Ramos (cell line): ENCODE data around the gene ZNF148.

Experiments used
- in situ Hi-C: fragments of 300-500 bp; cut with MboI; formaldehyde crosslinking; loops from one replicate; pipeline ENCODE4 v1.14.3; 2022; ENCODE audit warnings: low sequenced_read_pairs; ENCODE audit not compliant: unreplicated experiment

Gene ZNF148

DNA sequence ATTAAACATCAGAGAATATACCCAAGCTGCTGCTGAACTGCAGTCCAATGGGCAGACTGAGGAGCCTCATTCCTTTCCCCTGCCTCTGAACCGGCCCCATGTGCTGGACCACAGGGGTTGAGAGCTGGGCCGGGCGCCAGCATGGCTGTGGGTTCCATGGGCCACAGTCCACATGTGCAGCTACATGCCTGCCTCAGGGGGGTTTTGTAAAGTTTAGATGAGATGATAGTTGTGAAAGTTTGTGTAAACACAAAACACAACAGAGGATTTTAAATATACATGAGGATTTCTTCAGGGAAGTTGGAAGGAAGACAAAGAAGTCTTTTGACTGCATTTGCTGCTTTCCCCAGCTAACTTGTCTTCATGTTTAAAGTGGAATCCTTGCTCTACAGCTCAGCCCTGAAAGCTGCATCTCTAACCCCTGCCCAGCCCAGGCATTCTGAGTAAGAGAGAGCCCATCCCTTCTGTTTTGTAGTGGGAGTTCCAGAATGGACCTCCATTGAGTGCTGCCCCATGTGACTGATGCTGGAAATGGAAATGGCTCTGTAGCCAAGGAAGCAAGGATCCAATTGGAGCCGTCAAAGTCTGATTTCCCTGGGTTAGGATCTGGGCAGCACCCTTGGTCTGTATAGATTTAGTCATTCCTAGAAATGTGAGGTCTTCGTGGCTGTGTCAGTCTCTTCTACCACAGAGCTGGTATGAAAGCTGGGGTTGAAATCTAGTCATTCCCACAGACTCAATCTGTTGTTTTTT, 180.1 kb downstream of the ZNF148 start:
- in situ Hi-C loops = no loop called here

- in situ Hi-C loops = no loop called here
Observed at GRCh38 chr3:125194061-125194848, 180.9 kb downstream of the ZNF148 start.

- in situ Hi-C loops = no loop called here
Observed at GRCh38 chr3:125192190-125193035, 182.7 kb downstream of the ZNF148 start.

DNA sequence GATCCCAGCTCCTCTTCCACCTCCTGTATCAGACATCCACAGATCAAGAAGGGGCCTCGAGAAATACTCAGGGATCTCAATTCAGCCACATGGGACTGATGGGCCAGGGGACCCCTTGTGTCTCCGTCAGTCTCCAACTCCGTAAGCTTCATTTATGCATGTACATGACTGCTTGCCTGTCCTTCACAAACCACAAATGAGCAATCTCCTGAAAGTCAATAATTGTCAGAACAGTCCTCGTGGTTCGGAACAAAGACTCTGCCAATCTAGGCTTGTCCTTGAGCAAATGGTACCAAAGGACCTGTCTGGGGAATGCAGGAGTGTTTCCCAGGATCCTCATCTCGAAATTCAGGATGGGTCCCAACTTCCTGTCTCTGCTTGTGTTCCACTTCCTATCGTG, 183.4 kb downstream of the ZNF148 start:
- in situ Hi-C loops = no loop called here

GRCh38 chr3:125191256-125191655, 183.9 kb downstream of the ZNF148 start:
- in situ Hi-C loops = no loop called here

DNA sequence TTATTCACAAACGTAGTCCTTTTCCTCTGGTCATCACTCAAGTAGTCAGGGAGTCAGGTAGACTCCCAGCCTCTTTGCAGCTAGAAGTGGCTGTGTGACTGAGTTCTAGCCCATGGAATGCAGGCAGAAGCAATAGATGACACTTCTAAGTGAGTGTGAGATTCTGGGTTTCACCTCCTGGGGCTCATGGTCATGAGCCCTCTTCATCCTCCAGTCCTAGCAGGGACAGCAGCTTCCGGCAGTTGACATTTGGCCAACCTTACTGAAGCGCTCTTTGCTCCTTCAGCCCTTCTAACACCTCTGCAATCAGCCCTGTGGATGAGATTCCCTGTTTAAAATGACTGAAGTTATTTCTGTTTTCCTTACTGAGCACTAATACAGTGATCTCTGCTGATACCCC, 184.3 kb downstream of the ZNF148 start:
- in situ Hi-C loops = no loop called here

GRCh38 chr3:125189378-125190165, 185.6 kb downstream of the ZNF148 start:
- in situ Hi-C loops = no loop called here

- in situ Hi-C loops = no loop called here
Observed at GRCh38 chr3:125188955-125189354, 186.2 kb downstream of the ZNF148 start.

- in situ Hi-C loops = no loop called here
Observed at GRCh38 chr3:125187599-125187910, 187.6 kb downstream of the ZNF148 start.

DNA sequence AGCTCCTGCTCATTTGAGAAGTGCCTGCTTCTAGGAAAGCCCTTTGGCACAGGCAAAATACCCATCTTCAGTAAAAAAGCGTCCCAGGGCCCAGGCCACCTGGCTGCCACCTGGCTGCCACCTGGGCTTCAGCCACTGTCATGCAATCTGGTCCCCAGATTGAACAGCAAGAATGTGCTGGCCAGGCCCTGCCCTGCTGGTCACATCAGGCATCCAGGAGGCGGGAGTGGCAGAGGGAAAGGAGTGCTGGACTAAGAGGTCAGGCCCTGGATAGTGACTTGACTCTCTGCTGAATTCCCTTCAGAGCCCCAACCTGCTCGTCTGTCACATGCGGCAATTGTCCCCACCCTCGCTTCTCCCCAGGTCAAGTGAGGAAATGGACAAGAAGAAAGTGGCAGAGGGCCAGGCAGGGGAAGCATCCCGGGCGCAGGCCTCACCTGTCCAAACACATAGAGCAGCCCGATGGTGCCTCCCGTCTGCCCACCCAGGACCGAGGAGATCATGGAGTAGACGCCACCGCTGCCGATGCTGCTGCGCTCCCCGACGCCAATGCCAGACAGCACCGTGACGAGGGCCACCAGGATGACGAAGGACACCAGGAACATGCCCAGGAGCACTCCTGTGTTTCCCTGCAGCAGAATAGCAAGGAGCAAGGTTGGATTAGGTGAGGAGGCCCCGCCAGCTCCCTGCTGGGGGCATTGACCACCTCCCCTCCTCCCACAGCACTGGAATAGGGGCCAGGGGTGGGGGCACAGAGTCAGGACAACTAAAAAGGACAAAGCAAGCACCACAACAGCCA, 188.1 kb downstream of the ZNF148 start:
- in situ Hi-C loops = no loop called here

GRCh38 chr3:125186261-125186787, 188.8 kb downstream of the ZNF148 start:
- in situ Hi-C loops = no loop called here

GRCh38 chr3:125185805-125186204, 189.3 kb downstream of the ZNF148 start:
- in situ Hi-C loops = no loop called here

DNA sequence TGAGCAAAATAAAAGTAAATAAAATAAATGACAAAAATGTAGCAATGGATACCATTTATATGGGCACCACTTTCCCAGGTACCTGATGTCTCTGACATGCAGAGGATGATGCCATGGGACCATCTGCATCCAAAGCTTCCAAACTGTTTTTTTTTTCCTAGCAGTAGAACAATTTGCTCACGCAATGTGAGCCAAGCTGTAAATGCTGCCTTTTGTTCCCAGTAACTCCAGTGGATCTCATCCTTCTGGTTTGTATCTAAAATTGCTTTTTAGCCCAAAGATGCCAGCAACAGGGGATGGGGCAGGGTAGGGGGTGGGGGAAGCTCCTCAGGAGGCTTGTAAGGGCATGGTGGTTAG, 195.3 kb downstream of the ZNF148 start:
- in situ Hi-C loops = no loop called here

DNA sequence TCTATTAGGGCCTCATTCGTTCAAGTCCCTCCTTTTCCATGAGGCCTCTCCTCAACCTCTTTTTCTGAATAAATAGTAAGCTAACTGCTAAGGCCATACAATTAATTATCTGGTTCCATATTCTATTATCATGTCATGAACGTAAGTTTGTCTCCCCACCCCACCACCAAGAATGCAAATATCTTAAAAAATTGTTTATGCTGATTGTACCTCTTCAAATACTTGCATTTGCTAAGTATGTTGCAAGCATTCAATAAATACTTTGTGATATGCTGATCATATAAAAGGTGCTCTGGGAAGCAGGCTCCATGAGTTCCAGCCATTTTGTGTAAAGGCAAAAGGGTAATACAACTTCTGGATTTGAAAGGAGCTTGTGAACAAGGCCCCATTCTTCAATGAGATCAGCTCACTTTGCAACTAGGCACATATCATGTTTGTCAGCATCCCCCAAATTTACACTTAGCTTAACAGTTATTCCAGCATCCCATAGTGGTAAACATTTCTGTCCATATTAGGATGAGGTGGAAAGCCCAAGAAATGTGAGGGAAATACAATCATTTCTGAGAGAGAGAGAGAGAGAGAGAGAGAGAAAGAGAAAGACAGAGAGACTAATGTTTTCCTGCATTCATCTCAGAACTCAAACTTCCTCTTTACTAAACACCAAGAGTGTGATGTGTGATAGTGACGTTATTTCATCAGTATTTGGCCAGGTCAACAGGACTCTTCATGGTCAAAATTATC, 195.8 kb downstream of the ZNF148 start:
- in situ Hi-C loops = no loop called here

GRCh38 chr3:125177746-125178145, 197.4 kb downstream of the ZNF148 start:
- in situ Hi-C loops = no loop called here
